GM19372 (cell line): ENCODE data around the gene ITGB2.
"Not testable (repeated sequence)": the region's sequence is repeated elsewhere in the genome, so short reads cannot be mapped to it uniquely, and the experiment has no call there.

Experiments
- ATAC-seq: cut with Tn5 transposase; IDR thresholded peaks from one replicate; pipeline ENCODE4 v1.9.1; 2021; ENCODE audit warnings: mild to moderate bottlenecking, low read depth, moderate library complexity; ENCODE audit not compliant: unreplicated experiment

Gene ITGB2

GRCh38 chr21:44887807-44888580 lies 32.7 kb downstream of the ITGB2 start:
- no peak for ATAC-seq

GRCh38 chr21:44887126-44887806 lies 33.4 kb downstream of the ITGB2 start:
- no peak for ATAC-seq

GRCh38 chr21:44886113-44887075 lies 34.3 kb downstream of the ITGB2 start:
- ATAC-seq = no peak

GRCh38 chr21:44885615-44886014 lies 35.1 kb downstream of the ITGB2 start:
- no peak for ATAC-seq

- ATAC-seq = no peak
Observed at GRCh38 chr21:44884097-44884496, 36.6 kb downstream of the ITGB2 start.

- no peak for ATAC-seq
Observed at GRCh38 chr21:44883250-44883649, 37.4 kb downstream of the ITGB2 start.

- ATAC-seq = no peak
Observed at GRCh38 chr21:44881198-44881872, 39.4 kb downstream of the ITGB2 start.

- ATAC-seq = no peak
Observed at GRCh38 chr21:44880405-44881197, 40.1 kb downstream of the ITGB2 start.

GRCh38 chr21:44879238-44879637 lies 41.5 kb downstream of the ITGB2 start:
- not testable (repeated sequence) for ATAC-seq

- no peak for ATAC-seq
Observed at GRCh38 chr21:44878053-44878982, 42.4 kb downstream of the ITGB2 start.

GRCh38 chr21:44876849-44877575 lies 43.7 kb downstream of the ITGB2 start:
- no peak for ATAC-seq

- ATAC-seq = no peak
Observed at GRCh38 chr21:44875316-44875700, 45.4 kb downstream of the ITGB2 start.

- no peak for ATAC-seq
Observed at GRCh38 chr21:44874497-44875315, 46.0 kb downstream of the ITGB2 start.

- no peak for ATAC-seq
Observed at GRCh38 chr21:44874240-44874496, 46.5 kb downstream of the ITGB2 start.

GRCh38 chr21:44873356-44874239 lies 47.1 kb downstream of the ITGB2 start, which contains the start of gene PTTG1IP:
PTTG1IP (minus strand) TSS chr21:44873690; CDS start chr21:44873616, 74 bp downstream.
- peak; percentile 70 for ATAC-seq

GRCh38 chr21:44872649-44873355 lies 47.9 kb downstream of the ITGB2 start:
- no peak for ATAC-seq
